Keratinocyte (primary cell): ENCODE measurements around the gene FBRS. TPM values are rescaled to one million over a fixed set of nuclear protein-coding genes. Genes with fewer than 3 reads are reported as not detected.

ENCODE experiments used
- DNase-seq: peaks from one replicate; pipeline ENCODE4 v3.0.0-alpha.2; 2011; ENCODE audit warnings: low read depth, missing footprints, low spot score
- FAIRE-seq: peaks from 2 replicates; lab custom pipeline; 2011; peaks lifted over from hg19 to GRCh38; lab: Jason Lieb, UNC
- H2AFZ ChIP-seq: 2 replicates; pipeline ENCODE4 v1.6.0; 2012; ENCODE audit warnings: low read length, control low read depth, inconsistent platforms; ENCODE audit not compliant: control insufficient read depth
- H3K27ac ChIP-seq: 2 replicates; pipeline ENCODE4 v1.5.1; 2011; ENCODE audit warnings: low read length; ENCODE audit not compliant: control insufficient read depth, insufficient read depth
- H3K27me3 ChIP-seq: 3 replicates; pipeline ENCODE4 v1.6.0; 2011; ENCODE audit warnings: low read length; ENCODE audit not compliant: control insufficient read depth, insufficient read depth; ENCODE audit errors: extremely low read depth
- H3K36me3 ChIP-seq, 2 experiments: 2 replicates in 1 of 2; 3 replicates in 1 of 2; pipeline ENCODE4 v1.5.1; 2011; ENCODE audit warnings: low read length in 2 of 2, mild to moderate bottlenecking in 1 of 2; ENCODE audit not compliant: control insufficient read depth in 2 of 2, insufficient read depth in 2 of 2; ENCODE audit errors: extremely low read depth in 1 of 2
- H3K4me1 ChIP-seq: 3 replicates; pipeline ENCODE4 v1.5.1; 2011; ENCODE audit warnings: low read length; ENCODE audit not compliant: control insufficient read depth, insufficient read depth; ENCODE audit errors: extremely low read depth
- H3K4me2 ChIP-seq: 3 replicates; pipeline ENCODE4 v1.6.0; 2011; ENCODE audit warnings: low read depth, low read length; ENCODE audit not compliant: control insufficient read depth, insufficient read depth; ENCODE audit errors: extremely low read depth
- H3K4me3 ChIP-seq, 3 experiments: fragments of 200-600 bp in 1 of 3; sonication (generic) in 1 of 3; 2 replicates in 2 of 3; 3 replicates in 1 of 3; pipeline ENCODE4 v1.5.1; 2011 to 2016; ENCODE audit warnings: low read length in 3 of 3, mild to moderate bottlenecking in 3 of 3, control low read depth in 2 of 3, inconsistent platforms in 1 of 3, low read depth in 1 of 3, mixed read lengths in 1 of 3, mixed run types in 1 of 3, moderate library complexity in 1 of 3; ENCODE audit not compliant: control insufficient read depth in 2 of 3, insufficient read depth in 2 of 3; ENCODE audit errors: extremely low read depth in 1 of 3
- H3K79me2 ChIP-seq: 2 replicates; pipeline ENCODE4 v1.6.0; 2012; ENCODE audit warnings: low read length; ENCODE audit not compliant: control insufficient read depth, insufficient read depth
- H3K9ac ChIP-seq: 3 replicates; pipeline ENCODE4 v1.6.0; 2011; ENCODE audit warnings: low read length; ENCODE audit not compliant: control insufficient read depth, insufficient read depth; ENCODE audit errors: extremely low read depth
- H3K9me1 ChIP-seq: 3 replicates; pipeline ENCODE4 v1.6.0; 2011; ENCODE audit warnings: low read length; ENCODE audit not compliant: control insufficient read depth, insufficient read depth; ENCODE audit errors: extremely low read depth
- H3K9me3 ChIP-seq: 2 replicates; pipeline ENCODE4 v1.5.1; 2012; ENCODE audit warnings: low read depth, low read length; ENCODE audit not compliant: control insufficient read depth
- H4K20me1 ChIP-seq: 3 replicates; pipeline ENCODE4 v1.6.0; 2011; ENCODE audit warnings: low read length; ENCODE audit not compliant: control insufficient read depth, insufficient read depth; ENCODE audit errors: extremely low read depth
- CTCF ChIP-seq, 3 experiments: IDR thresholded peaks in 1 of 3; conservative IDR thresholded peaks in 1 of 3; optimal IDR thresholded peaks in 1 of 3; 2 replicates in 2 of 3; 3 replicates in 1 of 3; pipeline versions ENCODE3 to v1.5.1; 2011; ENCODE audit warnings: low read length in 3 of 3, mild to moderate bottlenecking in 3 of 3, moderate library complexity in 2 of 3, control low read depth in 1 of 3, inconsistent platforms in 1 of 3; ENCODE audit not compliant: insufficient read depth in 2 of 3; ENCODE audit errors: extremely low read depth in 1 of 3
- EZH2 ChIP-seq: IDR thresholded peaks from one replicate; pipeline ENCODE4 v1.6.1; 2012; ENCODE audit warnings: inconsistent platforms, mild to moderate bottlenecking, low read length, moderate library complexity
- dilution Hi-C: fragments of 300-500 bp; cut with MboI; formaldehyde crosslinking; loops from one replicate; pipeline ENCODE4 v1.7.0; 2020; ENCODE audit warnings: low sequenced_read_pairs; ENCODE audit not compliant: extremely low pct_ligation_motif_present
- polyA plus RNA-seq, 5 experiments: library from polyadenylated mRNA; depleted of rRNA in 3 of 5; stranded (reverse) in 3 of 5; stranded (forward) in 1 of 5; unstranded in 1 of 5; fragments of >200 nt; gene quantifications; 1 replicate in 1 of 5; 2 replicates in 3 of 5; 3 replicates in 1 of 5; pipeline versions ENCODE4 v1.2.1 to v1.2.3, GENCODE V29; 2011 to 2012; ENCODE audit warnings: missing spikeins in 2 of 5, low read depth in 1 of 5, low replicate concordance in 1 of 5

The FBRS gene
- polyA plus RNA-seq, 1 donor (not counting 4 experiments of a cell fraction or from before 2014, with no cell fraction given), result 5.1 TPM

DNA sequence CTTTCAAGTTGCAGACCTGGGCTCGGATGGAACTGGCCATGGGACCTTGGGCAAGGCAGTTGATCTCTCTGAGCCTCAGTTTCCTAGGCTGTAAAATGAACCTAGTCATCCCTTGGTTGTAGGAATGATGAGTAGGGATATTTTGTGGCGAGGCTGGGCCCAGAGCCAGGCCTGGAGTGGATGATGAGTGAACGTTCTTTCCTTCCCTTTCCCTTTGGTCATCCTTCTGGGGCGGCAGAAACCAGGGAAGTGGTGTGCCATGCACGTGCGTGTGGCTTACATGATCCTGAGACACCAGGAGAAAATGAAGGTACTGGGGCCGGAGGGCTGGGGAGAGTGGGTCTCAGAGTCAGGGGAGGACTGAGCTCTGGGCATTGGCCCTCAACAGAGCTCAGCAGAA, 8.4 kb downstream of the FBRS start:
- Histone ChIP-seq H3K9ac (no peak overlapping the region), H3K9me1 (no peaks in the 10 kb centered on the region), H2AFZ (no peak overlapping the region), H3K4me2 (no peak overlapping the region), H3K27me3 (no peaks in the 10 kb centered on the region), H3K79me2 (peaks cover 29% of the 10 kb centered on the region), H3K4me1 (no peaks in the 10 kb centered on the region), H3K9me3 (no peaks in the 10 kb centered on the region), H3K36me3 (peaks cover 41 to 56% of the 10 kb centered on the region in 2 experiments), H3K4me3 (no peak overlapping the region), H3K27ac (no peak overlapping the region), H4K20me1 (no peaks in the 10 kb centered on the region)
- no peak for FAIRE-seq
- no peak for DNase-seq
- dilution Hi-C loops, result no loop called here
- TF ChIP-seq CTCF (optimal IDR thresholded peaks at IDR 0.05 in 1 of 3, IDR thresholded peaks at IDR 0.05 in 1 of 3, conservative IDR thresholded peaks at IDR 0.05 in 1 of 3; ENCODE audit: extremely low read depth in 1 of 3, insufficient read depth in 2 of 3, low read length in 3 of 3) (no peak), EZH2 (no peak)

GRCh38 chr16:30667361-30667905, 9.2 kb downstream of the FBRS start:
- Histone ChIP-seq H2AFZ (no peak overlapping the region), H3K4me3 (no peak overlapping the region), H3K4me2 (no peak overlapping the region), H3K9ac (no peak overlapping the region), H3K79me2 (peaks cover 21% of the 10 kb centered on the region), H4K20me1 (no peaks in the 10 kb centered on the region), H3K36me3 (peaks cover 37 to 53% of the 10 kb centered on the region in 2 experiments), H3K4me1 (no peaks in the 10 kb centered on the region), H3K9me3 (no peaks in the 10 kb centered on the region), H3K27ac (no peak overlapping the region), H3K9me1 (no peaks in the 10 kb centered on the region), H3K27me3 (no peaks in the 10 kb centered on the region)
- FAIRE-seq (no peak), DNase-seq (no peak)
- dilution Hi-C loops, result no loop called here
- TF ChIP-seq CTCF (optimal IDR thresholded peaks at IDR 0.05 in 1 of 3, IDR thresholded peaks at IDR 0.05 in 1 of 3, conservative IDR thresholded peaks at IDR 0.05 in 1 of 3; ENCODE audit: extremely low read depth in 1 of 3, insufficient read depth in 2 of 3, low read length in 3 of 3), result no peak
- TF ChIP-seq EZH2, result no peak
